GM21515 (cell line): ENCODE measurements around the gene CLDN12.
"Not testable (repeated sequence)": the region's sequence is repeated elsewhere in the genome, so short reads cannot be mapped to it uniquely, and the experiment has no call there.

Experiments used
- ATAC-seq: cut with Tn5 transposase; IDR thresholded peaks from one replicate; pipeline ENCODE4 v1.9.1; 2021; ENCODE audit not compliant: unreplicated experiment

The CLDN12 gene

DNA sequence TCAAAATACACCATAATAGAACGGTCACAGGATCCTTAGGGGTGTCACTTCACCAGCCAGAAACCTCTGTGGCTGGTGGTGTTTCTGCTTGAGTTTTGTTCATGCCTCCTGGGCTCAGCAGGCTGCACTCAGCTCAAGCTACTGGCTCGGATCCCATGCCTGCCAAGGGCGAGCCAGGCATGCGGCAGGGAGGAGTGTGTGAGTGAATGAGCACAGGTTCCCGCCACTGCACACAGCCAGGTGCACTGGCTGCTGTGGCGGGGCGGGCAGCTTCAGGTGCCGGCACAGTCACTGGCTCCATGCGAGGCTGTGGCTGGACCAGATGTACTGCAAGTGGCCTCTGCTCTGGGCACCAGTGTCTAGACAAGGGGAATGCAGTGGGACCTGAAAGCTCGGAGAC lies 29.5 kb downstream of the CLDN12 start:
- no peak for ATAC-seq

- no peak for ATAC-seq
These were observed 30.0 kb downstream of the CLDN12 start for GRCh38 chr7:90433221-90433620.

DNA sequence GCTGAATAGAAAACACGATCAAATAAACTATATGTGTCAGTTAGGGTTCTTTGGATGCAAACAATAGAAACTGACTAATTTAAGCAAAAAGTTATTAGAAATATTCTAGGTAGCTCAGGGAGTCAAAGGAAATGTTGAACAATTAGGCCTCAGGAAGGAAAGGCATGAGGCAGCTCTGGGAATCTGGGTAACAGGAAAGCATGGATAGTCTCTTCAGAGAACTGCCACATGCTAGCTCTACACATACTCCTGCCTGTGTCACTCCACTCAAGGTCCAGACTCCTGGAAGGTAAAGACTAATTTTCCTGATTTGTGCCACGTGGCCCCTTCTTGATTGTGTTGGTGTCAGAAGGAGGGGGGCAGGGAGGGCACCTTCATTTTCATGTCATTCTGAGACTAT lies 42.4 kb downstream of the CLDN12 start:
- ATAC-seq: no peak

- ATAC-seq: no peak
These were observed 43.1 kb downstream of the CLDN12 start for GRCh38 chr7:90446137-90446899.

DNA sequence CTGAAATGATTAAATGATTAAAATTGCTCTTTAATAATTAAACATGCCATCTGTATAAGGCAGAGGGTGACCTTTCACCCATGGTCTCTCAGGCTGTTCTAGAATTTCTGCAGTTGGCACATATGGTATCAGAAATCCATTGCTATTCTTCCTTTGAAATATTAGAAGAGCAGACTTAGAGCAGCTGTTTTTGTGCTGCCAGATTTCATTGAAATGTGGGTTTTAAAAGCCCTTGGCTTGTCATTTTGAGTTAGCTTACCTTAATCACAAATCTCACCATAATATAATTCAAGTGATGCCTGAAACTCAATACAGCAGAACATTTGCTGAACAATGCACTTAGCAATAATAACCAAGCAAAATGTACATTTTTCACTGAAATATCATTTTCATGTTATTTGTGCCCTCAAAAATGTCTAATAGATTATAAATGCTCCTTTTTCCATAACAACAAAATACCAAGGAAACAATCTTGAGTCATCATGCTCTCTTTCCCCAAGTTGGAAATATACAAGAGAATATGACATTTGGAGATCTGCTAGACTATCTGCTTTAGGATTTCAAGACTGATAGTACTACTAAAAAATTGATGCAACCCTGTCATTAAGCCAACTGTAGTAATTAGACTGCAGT lies 50.1 kb downstream of the CLDN12 start:
- ATAC-seq: no peak

- no peak for ATAC-seq
These were observed 50.7 kb downstream of the CLDN12 start for GRCh38 chr7:90453931-90454330.

- ATAC-seq: peak; percentile 79
These were observed 52.1 kb downstream of the CLDN12 start for GRCh38 chr7:90455163-90456030.

DNA sequence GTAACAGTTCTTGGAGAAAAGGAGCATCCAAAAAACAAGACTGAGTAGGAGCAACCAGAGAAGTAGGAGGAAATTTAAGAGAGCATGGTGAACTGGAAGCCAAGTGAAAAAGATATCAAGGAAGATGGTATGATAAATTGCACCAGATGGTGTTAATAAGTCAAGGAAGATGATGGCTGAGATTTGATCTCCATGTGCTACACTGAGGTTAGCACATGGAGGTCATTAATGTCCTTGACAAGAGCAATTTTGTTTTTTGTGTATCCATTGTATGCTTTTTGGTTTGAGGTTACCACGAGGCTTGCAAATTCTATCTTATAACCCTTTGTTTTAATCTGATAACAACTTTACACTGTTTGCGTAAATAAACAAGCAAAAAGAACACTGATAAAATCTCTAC lies 54.8 kb downstream of the CLDN12 start:
- ATAC-seq: no peak

GRCh38 chr7:90459888-90460287 lies 56.6 kb downstream of the CLDN12 start:
- ATAC-seq: no peak

- ATAC-seq: no peak
These were observed 58.0 kb downstream of the CLDN12 start for GRCh38 chr7:90461219-90461618.

DNA sequence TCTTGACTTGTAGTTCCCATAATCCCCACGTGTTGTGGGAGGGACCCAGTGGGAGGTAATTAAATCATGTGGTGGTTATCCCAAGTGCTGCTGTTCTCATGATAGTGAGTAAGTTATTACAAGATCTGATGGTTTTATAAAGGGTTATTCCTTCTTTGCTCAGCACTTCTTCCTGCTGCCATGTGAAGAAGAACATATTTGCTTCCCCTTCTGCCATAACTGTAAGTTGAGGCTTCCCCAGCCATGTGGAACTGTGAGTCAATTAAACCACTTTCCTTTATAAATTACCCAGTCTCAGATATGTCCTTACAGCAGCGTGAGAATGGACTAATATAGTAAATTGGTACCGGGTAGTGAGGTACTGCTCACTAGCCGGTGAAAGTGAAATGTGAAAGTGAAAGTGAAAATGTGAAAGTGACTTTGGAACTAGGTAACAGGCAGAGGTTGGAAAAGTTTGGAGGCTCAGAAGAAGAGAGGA lies 59.9 kb downstream of the CLDN12 start:
- not testable (repeated sequence) for ATAC-seq
